T-helper 1 cell (primary cell): Measurements from ENCODE around the gene ELL.

Experiments
- DNase-seq, 5 donors: peaks; one replicate each; pipeline ENCODE4 v3.0.0-alpha.2; 2012 to 2020

The ELL gene

DNA sequence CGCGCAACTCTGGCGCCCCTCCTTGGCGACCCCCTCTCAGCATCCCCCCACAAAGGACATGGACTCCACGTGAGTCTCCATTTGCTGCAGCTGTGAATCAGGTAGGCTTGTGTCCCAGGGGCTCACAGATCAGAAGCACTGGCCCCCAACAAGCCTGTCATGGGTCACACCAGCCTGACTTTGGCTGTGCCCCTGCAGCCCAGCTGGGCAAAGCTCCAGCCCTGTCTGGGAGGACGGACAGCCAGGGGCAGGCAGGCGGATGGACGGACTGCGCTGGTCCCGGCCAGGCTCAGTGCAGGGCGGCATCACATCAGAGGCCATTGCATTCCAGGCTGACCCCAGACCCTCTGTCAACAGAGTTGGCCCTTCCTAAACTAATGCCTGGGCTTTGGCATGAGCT lies 55.5 kb downstream of the ELL start:
- DNase-seq = no peak

GRCh38 chr19:18465964-18466339 lies 55.9 kb downstream of the ELL start:
- DNase-seq = no peak

GRCh38 chr19:18465214-18465963 lies 56.5 kb downstream of the ELL start:
- DNase-seq = no peak

- DNase-seq = no peak
These were observed 57.2 kb downstream of the ELL start for GRCh38 chr19:18464646-18465045.

GRCh38 chr19:18461471-18461870 lies 60.4 kb downstream of the ELL start:
- no peak for DNase-seq

- no peak for DNase-seq
These were observed 61.0 kb downstream of the ELL start for GRCh38 chr19:18460900-18461299.

GRCh38 chr19:18457483-18458331 lies 64.2 kb downstream of the ELL start:
- DNase-seq = no peak

DNA sequence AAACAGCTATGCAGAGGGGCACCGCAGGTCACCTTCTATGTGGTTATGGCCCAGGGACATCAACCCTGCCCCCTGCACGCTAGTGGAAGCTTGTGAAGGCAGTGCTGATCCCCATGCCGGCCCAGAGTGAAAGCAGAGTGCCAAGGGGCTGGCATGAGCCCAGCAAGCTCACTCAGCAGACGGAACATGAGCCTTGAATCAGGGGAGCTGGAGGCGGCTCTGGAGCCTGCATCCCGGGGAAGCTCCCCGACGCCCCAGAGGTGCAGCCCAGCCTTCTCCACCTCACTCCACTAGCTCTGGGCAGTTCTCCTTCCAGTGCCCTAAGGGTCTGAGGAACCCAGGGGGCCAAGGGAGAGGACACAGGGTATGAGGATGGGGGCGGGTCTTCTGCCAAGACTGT lies 64.9 kb downstream of the ELL start:
- DNase-seq = no peak

- DNase-seq = no peak
These were observed 65.6 kb downstream of the ELL start for GRCh38 chr19:18456279-18456678.

DNA sequence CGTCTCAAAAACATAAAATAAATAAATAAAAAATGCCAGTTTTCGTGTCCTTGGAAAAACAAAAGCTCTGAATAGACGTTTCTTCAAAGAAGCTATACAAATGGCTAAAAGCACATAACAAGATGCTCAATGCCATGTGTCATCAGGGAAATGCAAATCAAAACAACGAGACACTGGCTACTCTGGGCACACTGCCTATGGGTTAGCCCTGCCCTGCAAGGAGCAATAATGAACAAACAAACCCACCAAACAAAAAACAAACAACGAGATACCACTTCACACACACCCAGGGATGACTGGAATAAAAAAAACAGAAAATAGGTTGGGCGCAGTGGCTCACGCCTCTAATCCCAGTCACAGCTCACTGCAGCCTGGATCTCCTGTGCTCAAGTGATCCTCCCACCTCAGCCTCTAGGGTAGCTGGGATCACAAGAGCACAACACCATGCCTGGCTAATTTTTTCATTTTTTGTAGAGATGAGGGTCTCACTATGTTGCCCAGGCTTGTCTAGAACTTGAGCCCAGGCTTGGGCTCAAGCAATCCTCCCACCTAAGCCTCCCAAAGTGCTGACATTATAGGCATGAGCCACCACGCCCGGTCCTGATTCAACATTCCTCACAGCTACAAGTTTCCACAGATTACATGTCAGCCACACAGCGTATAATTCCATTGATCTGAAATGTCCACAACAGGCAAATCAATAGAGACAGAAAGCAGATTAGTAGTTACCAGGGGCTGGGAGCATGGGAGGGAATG lies 68.4 kb downstream of the ELL start:
- DNase-seq = no peak

DNA sequence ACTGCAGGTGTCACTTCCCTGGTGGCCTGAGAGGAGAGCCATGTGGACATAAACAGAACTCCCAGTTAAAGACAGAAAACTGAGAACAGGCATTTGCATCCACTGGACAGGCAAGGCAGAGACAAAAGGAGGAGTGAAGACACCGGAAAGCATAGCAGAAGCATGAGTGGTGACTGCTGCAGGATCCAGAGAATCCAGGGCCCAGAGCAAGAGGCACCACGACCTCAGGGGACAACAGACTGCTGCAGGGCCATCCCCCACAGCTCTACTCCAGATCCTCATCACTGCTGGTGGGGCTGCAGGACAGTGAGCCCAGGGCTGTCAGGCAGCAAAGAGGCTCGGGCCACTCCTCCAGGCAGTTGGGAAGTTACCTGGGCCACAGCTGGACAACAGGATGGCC lies 69.5 kb downstream of the ELL start:
- no peak for DNase-seq

DNA sequence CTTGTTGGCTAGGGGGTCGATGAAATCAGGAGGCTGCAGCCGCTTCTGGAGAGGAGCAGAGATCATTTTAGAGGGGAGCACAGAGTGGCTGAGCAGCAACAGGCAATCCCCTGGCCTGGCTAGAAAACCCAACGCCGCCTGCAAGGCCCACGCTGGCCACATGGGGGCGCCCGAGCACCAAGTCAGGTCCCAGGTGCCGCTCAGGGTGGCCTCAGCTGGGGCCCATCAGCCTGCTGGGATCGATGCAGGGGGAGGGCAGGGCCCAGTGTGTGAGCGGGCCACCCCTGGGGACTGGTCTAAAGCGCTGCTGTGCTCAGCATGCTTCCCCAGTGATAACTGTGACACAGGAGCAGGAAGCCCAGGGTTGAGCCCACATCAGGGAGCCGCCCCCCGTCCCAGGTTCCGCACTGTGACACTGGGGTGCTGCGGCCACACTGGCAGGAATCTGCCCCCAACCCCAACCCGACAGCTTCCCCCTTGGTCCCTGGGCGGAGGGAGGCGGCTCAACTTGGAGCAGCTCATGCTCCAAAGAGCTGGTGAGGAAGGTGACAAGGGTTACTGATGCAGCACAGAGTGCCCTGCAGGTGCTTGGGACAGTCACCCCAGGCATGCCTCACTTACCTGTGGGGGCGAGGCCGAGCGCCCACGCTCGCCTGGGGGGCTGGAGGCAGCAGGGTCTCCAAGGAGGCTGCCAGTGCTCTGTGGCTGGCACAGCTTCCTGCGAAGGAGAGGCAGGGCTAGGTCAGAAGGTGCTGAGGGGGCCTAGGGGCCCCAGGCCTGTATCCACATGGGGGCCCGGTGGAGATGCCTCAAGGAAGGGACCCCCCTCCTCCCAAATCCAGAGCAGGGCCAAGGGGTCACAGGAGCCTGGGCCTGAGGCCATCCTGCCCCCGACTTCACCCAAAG lies 70.7 kb downstream of the ELL start:
- peak; percentile 65 to 85 (median 75) for DNase-seq

GRCh38 chr19:18450021-18450930 lies 71.6 kb downstream of the ELL start:
- no peak for DNase-seq

GRCh38 chr19:18449552-18449951 lies 72.3 kb downstream of the ELL start:
- DNase-seq = no peak

DNA sequence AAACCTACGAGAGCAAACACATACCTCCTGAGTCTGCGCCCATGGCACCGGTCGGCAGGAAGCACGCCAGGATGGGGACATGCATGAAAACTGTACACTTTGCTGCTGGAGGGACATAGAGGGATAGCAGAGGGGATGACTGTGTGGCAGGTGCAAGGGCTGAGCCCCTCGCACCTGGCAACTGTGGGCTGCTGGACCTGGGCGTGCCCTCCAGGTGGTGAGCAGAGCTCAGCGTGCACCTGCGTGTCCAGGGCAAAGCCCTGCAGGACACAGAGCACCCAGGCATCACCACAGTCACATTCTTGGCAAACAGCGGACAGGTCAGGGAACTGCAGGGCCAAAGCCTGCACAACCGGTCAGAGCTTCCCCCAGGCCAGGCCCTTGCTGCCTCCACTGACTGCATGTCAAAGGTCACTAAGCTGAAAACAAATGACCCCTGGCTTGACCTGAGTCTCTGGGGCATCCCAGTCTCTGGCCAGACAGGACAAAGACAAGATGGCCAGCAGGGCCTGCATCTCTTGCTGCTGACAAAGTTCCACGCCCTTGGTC lies 75.0 kb downstream of the ELL start:
- DNase-seq = no peak

DNA sequence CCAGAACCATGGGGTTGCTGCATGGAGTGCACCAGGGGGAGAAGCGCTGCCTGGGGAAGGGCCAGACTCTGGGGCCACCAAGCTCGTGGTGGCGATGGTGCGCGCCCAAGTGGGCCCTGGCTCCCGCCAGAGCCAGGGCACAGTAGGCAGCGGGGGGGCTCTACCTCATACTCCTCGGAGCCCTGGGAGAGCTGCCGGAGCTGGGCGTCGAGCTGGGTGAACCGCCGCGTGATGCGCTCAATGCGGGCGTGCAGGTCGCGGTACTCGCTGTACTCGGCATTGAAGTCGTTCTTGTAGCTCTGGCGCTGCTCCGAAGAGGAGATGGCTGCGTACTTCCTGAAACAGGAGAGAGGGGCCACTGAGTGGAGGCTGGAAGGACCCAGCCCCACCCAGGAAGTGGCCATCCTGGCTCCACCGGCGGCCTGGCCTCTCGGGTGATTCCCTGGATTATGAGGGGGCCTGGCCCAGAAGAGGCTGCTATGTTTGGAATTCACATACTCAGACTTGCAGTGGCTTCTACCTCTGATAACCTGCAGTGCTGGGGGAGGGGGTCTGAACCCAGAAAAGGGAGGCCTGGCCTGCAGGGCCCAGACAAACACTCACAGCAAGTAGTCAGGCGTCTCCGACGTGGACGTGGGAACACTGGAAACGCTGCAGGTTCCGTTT lies 75.6 kb downstream of the ELL start:
- DNase-seq = no peak

GRCh38 chr19:18445262-18445948 lies 76.5 kb downstream of the ELL start:
- DNase-seq = no peak

GRCh38 chr19:18444513-18444912 lies 77.4 kb downstream of the ELL start:
- no peak for DNase-seq

DNA sequence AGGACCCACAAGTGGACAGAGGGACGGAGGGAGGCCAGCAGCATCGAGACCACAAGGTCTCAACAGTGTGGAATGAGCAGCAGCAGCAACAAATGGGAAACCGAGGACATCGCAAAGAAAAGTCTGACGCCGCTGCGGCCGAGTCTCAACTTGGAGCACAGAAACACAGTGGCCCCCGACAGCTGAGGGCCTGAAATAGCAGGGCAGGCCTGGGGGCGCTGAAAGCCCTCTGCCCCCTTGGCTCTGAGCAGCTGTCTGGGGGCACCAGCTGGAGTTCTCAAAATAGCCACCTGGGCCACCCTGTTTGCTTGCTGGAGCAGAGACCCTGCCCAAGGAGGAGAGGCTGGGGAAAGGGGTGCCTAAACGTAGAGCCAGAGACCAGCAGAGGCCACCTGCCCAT lies 78.0 kb downstream of the ELL start:
- no peak for DNase-seq

DNA sequence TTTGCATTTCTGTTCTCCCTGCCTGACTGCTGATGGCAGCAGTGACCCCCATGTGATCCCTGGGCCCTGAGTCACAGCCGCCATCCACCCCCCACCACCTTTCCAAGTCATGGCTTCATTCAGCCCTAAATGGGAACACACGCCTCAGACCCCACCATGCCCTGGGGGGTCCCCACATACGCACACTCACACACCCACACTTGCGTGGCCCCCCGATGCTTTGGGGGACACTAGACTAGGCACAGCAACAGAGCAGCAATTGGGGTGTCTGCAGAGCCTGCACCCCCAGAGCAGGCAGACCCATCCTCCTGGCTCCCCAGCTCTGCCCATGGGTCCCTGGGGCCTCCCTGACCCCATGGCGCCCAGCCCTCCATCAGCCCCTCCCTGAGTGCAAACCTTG lies 78.5 kb downstream of the ELL start:
- DNase-seq = no peak
